HepG2 (cell line): ENCODE results near the gene POU6F2. TPM values are rescaled to one million over a fixed set of nuclear protein-coding genes. Genes with fewer than 3 reads are reported as not detected.
"Not testable (repeated sequence)": the region's sequence is repeated elsewhere in the genome, so short reads cannot be mapped to it uniquely, and the experiment has no call there.

ENCODE experiments used
- ATAC-seq: fragments of 200-7000 bp; cut with Tn5 transposase; 3 replicates; pipeline ENCODE4 v1.9.1; 2020; ENCODE audit warnings: mild to moderate bottlenecking, moderate library complexity
- BruUV-seq: library from RNA; stranded (reverse); fragments of 400-500 nt; replicated peaks from 2 replicates; lab custom pipeline; 2021; lab: Mats Ljungman, UMichigan
- CTCF ChIA-PET: fragments of 300-600 bp; formaldehyde crosslinking; extraction: SDS; loops from one replicate; lab custom pipeline; 2021; ENCODE audit warnings: low total read pairs, inconsistent platforms, low intra/inter-chr PET ratio; lab: Yijun Ruan, JAX
- POLR2A ChIA-PET: fragments of 350-600 bp; sonication (Branson Sonifier 250); formaldehyde crosslinking; loops from one replicate; lab custom pipeline; 2020; ENCODE audit warnings: antibody characterized with exemption, inconsistent platforms; lab: Yijun Ruan, JAX
- DNase-seq: peaks from one replicate; pipeline ENCODE4 v3.0.0-alpha.2; 2015; ENCODE audit warnings: low spot score
- FAIRE-seq: peaks from 3 replicates; lab custom pipeline; 2011; peaks lifted over from hg19 to GRCh38; lab: Jason Lieb, UNC
- H2AFZ ChIP-seq: one replicate; pipeline ENCODE4 v1.6.1; 2011; ENCODE audit warnings: low read length, inconsistent platforms
- H3K27ac ChIP-seq: fragments of 300-600 bp; 3 replicates; pipeline ENCODE4 v1.8.0; 2011; ENCODE audit warnings: mixed run types, mild to moderate bottlenecking, mixed read lengths, low read length, inconsistent platforms; ENCODE audit not compliant: insufficient read depth; ENCODE audit errors: extremely low read length
- H3K27me3 ChIP-seq, 2 experiments: fragments of 200-600 bp in 1 of 2; 2 replicates in 1 of 2; 3 replicates in 1 of 2; pipeline versions ENCODE4 v1.6.0 to v1.8.0; 2011; ENCODE audit warnings: low read length in 2 of 2, mild to moderate bottlenecking in 2 of 2, moderate library complexity in 2 of 2, inconsistent platforms in 1 of 2; ENCODE audit not compliant: insufficient read depth in 2 of 2, control insufficient read depth in 1 of 2
- H3K36me3 ChIP-seq, 2 experiments: fragments of 200-600 bp in 1 of 2; replicated peaks in 1 of 2; 2 replicates in 1 of 2; 3 replicates in 1 of 2; pipeline versions ENCODE4 v1.5.1 to v1.8.0; 2011; ENCODE audit warnings: low read length in 2 of 2, inconsistent platforms in 1 of 2; ENCODE audit not compliant: insufficient read depth in 2 of 2, control insufficient read depth in 1 of 2
- H3K4me1 ChIP-seq: 2 replicates; pipeline ENCODE4 v1.5.1; 2012; ENCODE audit warnings: low read length, inconsistent platforms; ENCODE audit not compliant: insufficient read depth
- H3K4me2 ChIP-seq: 2 replicates; pipeline ENCODE4 v1.6.0; 2011; ENCODE audit warnings: low read depth, low read length, inconsistent platforms
- H3K4me3 ChIP-seq, 3 experiments: fragments of 200-600 bp in 1 of 3; sonication (generic), shearing (Covaris generic) in 1 of 3; replicated peaks in 1 of 3; 2 replicates each; pipeline ENCODE4 v1.5.1; 2011 to 2016; ENCODE audit warnings: low read length in 3 of 3, inconsistent platforms in 2 of 3, low read depth in 2 of 3, mild to moderate bottlenecking in 2 of 3, control low read depth in 1 of 3, mixed read lengths in 1 of 3; ENCODE audit not compliant: insufficient read depth in 1 of 3
- H3K79me2 ChIP-seq: one replicate; pipeline ENCODE4 v1.6.1; 2011; ENCODE audit warnings: low read length, inconsistent platforms; ENCODE audit not compliant: insufficient read depth
- H3K9ac ChIP-seq: 2 replicates; pipeline ENCODE4 v1.6.0; 2011; ENCODE audit warnings: mild to moderate bottlenecking, low read depth, low read length, inconsistent platforms; ENCODE audit not compliant: insufficient read depth
- H3K9me3 ChIP-seq: 2 replicates; pipeline ENCODE4 v1.5.1; 2012; ENCODE audit warnings: mild to moderate bottlenecking, low read length
- H4K20me1 ChIP-seq: 2 replicates; pipeline ENCODE4 v1.6.0; 2011; ENCODE audit warnings: inconsistent platforms, mild to moderate bottlenecking, low read length, moderate library complexity; ENCODE audit not compliant: insufficient read depth
- MEF2D ChIP-seq: sonication (generic); formaldehyde crosslinking; IDR thresholded peaks from 2 replicates; pipeline ENCODE4 v1.5.1; 2020; ENCODE audit warnings: mild to moderate bottlenecking, missing genetic modification reagents
- NR2C2 ChIP-seq: sonication (generic); formaldehyde crosslinking; IDR thresholded peaks from 2 replicates; pipeline ENCODE4 v1.4.0; 2020; ENCODE audit warnings: missing genetic modification reagents, mild to moderate bottlenecking, moderate library complexity, borderline replicate concordance
- RAD21 ChIP-seq: fragments of 450-650 bp; formaldehyde crosslinking; IDR thresholded peaks from 2 replicates; pipeline ENCODE4 v1.5.0; 2020; ENCODE audit warnings: mild to moderate bottlenecking
- ZNF282 ChIP-seq: fragments of 450-650 bp; IDR thresholded peaks from 2 replicates; pipeline ENCODE4 v1.6.1; 2018; ENCODE audit not compliant: partially characterized antibody
- ZNF629 ChIP-seq: sonication (generic); formaldehyde crosslinking; conservative IDR thresholded peaks from 2 replicates; pipeline ENCODE4 v1.5.0; 2020; ENCODE audit warnings: missing genetic modification reagents
- ZNF678 ChIP-seq: sonication (generic); formaldehyde crosslinking; IDR thresholded peaks from 2 replicates; pipeline ENCODE4 v1.4.0; 2020; ENCODE audit warnings: mild to moderate bottlenecking, missing genetic modification reagents
- WGBS: methylation state at CpG from one replicate; pipeline ENCODE4 v1.1.6; 2017; ENCODE audit warnings: low lambda C conversion rate; 5-methylcytosine and 5-hydroxymethylcytosine counted together
- in situ Hi-C: cut with HindIII; loops from 2 replicates; pipeline ENCODE4 v1.10.0; 2017; ENCODE audit warnings: low pct_unique_long_range_greater_than_20kb; ENCODE audit not compliant: extremely low pct_ligation_motif_present
- intact Hi-C: fragments of 100-400 bp; cut with micrococcal nuclease; formaldehyde crosslinking; loops from one replicate; pipeline ENCODE4 v1.10.0; 2022; ENCODE audit not compliant: unreplicated experiment
- polyA plus RNA-seq, 8 experiments: library from polyadenylated mRNA; depleted of rRNA in 3 of 8; stranded (reverse) in 7 of 8; unstranded in 1 of 8; fragments of >200 nt; fragmentation: Illumina TruSeq in 4 of 8; extraction: Trizol in 4 of 8; gene quantifications; 2 replicates each; pipeline versions ENCODE4 v1.2.1 to v1.2.3, GENCODE V29; 2011 to 2016; ENCODE audit warnings: low read depth in 4 of 8, missing spikeins in 1 of 8, mixed read lengths in 1 of 8; ENCODE audit not compliant: insufficient read depth in 1 of 8
- total RNA-seq, 5 experiments: library from RNA; depleted of rRNA; stranded (reverse); fragments of >200 nt; fragmentation: Illumina TruSeq; extraction: Trizol; gene quantifications; 2 replicates each; pipeline ENCODE4 v1.2.3, GENCODE V29; 2016; ENCODE audit warnings: low read depth in 1 of 5

The POU6F2 gene
- total and polyA plus RNA-seq, 2 of the 13 experiments (the other 11 are each of a cell fraction or from before 2014, with no cell fraction given): not detected

- peak overlapping the region; percentile 50 for H3K27ac ChIP-seq
- no peaks in the 10 kb centered on the region for H4K20me1 ChIP-seq
- no peaks in the 10 kb centered on the region for H3K36me3 ChIP-seq
- no peaks in the 10 kb centered on the region for H3K79me2 ChIP-seq
- intact Hi-C loops: no loop called here
- in situ Hi-C loops: no loop called here
- peaks cover 20% of the 10 kb centered on the region for H3K4me1 ChIP-seq
- no peak for ATAC-seq
- peak overlapping the region; percentile 69; the same call in 1 of the 2 replicates for H3K4me2 ChIP-seq
- H3K9me3 ChIP-seq: no peaks in the 10 kb centered on the region
- H3K27me3 ChIP-seq: no peaks in the 10 kb centered on the region
- no peak for FAIRE-seq
- BruUV-seq: no TSS peak
- H3K4me3 ChIP-seq: no peak overlapping the region
- H2AFZ ChIP-seq: no peak overlapping the region
- peak; percentile 86 for TF ChIP-seq ZNF629 (CRISPR knock-in tag)
- no peak for TF ChIP-seq ZNF678 (CRISPR knock-in tag)
- POLR2A ChIA-PET: no interaction called here
- no peak overlapping the region for H3K9ac ChIP-seq
- CTCF ChIA-PET: no interaction called here
- no peak for DNase-seq
Observed at GRCh38 chr7:39375874-39376190, 398.1 kb downstream of the POU6F2 start.

DNA sequence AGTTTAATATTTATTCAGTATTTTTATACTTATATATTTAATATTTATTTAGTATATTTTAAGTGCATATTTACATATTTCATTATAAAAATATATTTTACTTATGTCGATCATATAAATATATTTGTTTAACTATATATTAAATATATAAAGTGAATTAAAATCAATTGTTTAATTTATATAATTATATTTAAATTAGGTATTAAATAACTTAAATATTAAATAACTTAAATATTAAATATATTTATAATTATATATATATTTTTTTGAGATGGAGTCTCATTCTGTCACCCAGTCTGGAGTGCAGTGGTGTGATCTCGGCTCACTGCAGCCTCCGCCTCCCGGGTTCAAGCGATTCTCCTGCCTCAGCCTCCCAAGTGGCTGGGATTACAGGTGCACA is 399.2 kb downstream of the POU6F2 start:
- in situ Hi-C loops, H3K36me3 ChIP-seq, POLR2A ChIA-PET, H2AFZ ChIP-seq, ATAC-seq, intact Hi-C loops, H3K9ac ChIP-seq, H3K27me3 ChIP-seq, FAIRE-seq, H3K79me2 ChIP-seq, H3K4me2 ChIP-seq, H3K27ac ChIP-seq, H3K4me3 ChIP-seq, H4K20me1 ChIP-seq, H3K9me3 ChIP-seq, DNase-seq, BruUV-seq, CTCF ChIA-PET: not testable (repeated sequence)
- 89% methylated on average over 5 of the region's 5 CpGs for WGBS
- H3K4me1 ChIP-seq: peaks cover 20% of the 10 kb centered on the region

DNA sequence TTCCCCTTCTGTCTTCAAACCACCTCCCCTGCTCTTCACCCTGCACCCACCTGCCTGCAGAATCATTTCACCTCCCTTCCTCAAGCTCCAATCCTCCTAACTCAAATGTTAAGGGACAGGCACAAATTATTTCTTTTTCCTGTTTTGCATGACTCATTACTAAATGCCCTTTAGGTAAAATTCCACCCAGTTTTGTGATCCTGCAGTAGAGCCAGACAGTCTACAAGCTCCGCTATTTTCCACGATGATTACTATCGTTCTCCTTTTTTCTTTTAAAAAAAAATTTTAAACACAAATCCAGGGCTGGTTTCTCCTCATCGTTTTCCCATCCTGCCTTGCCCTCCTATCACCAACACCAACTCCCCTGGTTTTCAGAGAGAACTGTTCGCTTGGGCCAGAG is 401.7 kb downstream of the POU6F2 start:
- H3K4me2 ChIP-seq: no peak overlapping the region
- FAIRE-seq (no peak), ATAC-seq (no peak), DNase-seq (no peak)
- TF ChIP-seq RAD21 (CRISPR knock-in tag) (no peak), ZNF282 (no peak), NR2C2 (CRISPR knock-in tag) (no peak), MEF2D (CRISPR knock-in tag) (no peak)
- no peaks in the 10 kb centered on the region for H4K20me1 ChIP-seq
- no peak overlapping the region for H2AFZ ChIP-seq
- intact Hi-C loops (no loop called here), in situ Hi-C loops (no loop called here)
- CTCF ChIA-PET: no interaction called here
- 27% methylated on average over 5 of the region's 5 CpGs for WGBS
- H3K4me1 ChIP-seq: peaks cover 15% of the 10 kb centered on the region
- no peaks in the 10 kb centered on the region for H3K27me3 ChIP-seq
- BruUV-seq: no TSS peak
- POLR2A ChIA-PET: no interaction called here
- no peak overlapping the region for H3K9ac ChIP-seq
- H3K4me3 ChIP-seq: no peak overlapping the region
- no peaks in the 10 kb centered on the region for H3K36me3 ChIP-seq
- H3K9me3 ChIP-seq: no peaks in the 10 kb centered on the region
- no peaks in the 10 kb centered on the region for H3K79me2 ChIP-seq
- H3K27ac ChIP-seq: no peak overlapping the region
